Skeletal muscle satellite cell (primary cell): ENCODE measurements around the gene VSX1.
A peak's percentile ranks its signal among the peaks of the same experiment; 100 is the strongest.

Experiments used
- H3K27me3 ChIP-seq: 2 replicates; pipeline ENCODE4 v1.7.0; 2013; ENCODE audit warnings: low read length; ENCODE audit not compliant: control insufficient read depth, insufficient read depth
- H3K36me3 ChIP-seq: 2 replicates; pipeline ENCODE4 v1.7.0; 2013; ENCODE audit warnings: mild to moderate bottlenecking, control low read depth, low read length; ENCODE audit not compliant: insufficient read depth
- H3K4me1 ChIP-seq: 2 replicates; pipeline ENCODE4 v1.7.0; 2013; ENCODE audit warnings: low read length; ENCODE audit not compliant: control insufficient read depth, insufficient read depth
- H3K4me2 ChIP-seq: 2 replicates; pipeline ENCODE4 v1.7.0; 2013; ENCODE audit warnings: mild to moderate bottlenecking, low read length
- H3K4me3 ChIP-seq: 2 replicates; pipeline ENCODE4 v1.7.0; 2013; ENCODE audit warnings: low read length
- H3K9ac ChIP-seq: 2 replicates; pipeline ENCODE4 v1.7.0; 2013; ENCODE audit warnings: mild to moderate bottlenecking, low read depth, low read length, moderate library complexity
- H3K9me3 ChIP-seq: replicated peaks from 2 replicates; pipeline ENCODE4 v1.7.0; 2013; ENCODE audit warnings: mild to moderate bottlenecking, control low read depth, low read length

Gene VSX1

GRCh38 chr20:25040438-25040831 lies 41.5 kb downstream of the VSX1 start:
- Histone ChIP-seq H3K4me2 (peak overlapping the region; percentile 37), H3K9ac (no peak overlapping the region), H3K4me1 (peaks cover 10% of the 10 kb centered on the region), H3K27me3 (peaks cover 63% of the 10 kb centered on the region), H3K4me3 (no peak overlapping the region), H3K36me3 (no peaks in the 10 kb centered on the region), H3K9me3 (no peaks in the 10 kb centered on the region)

- peaks cover 10% of the 10 kb centered on the region for H3K4me1 ChIP-seq
- H3K9me3 ChIP-seq, result no peaks in the 10 kb centered on the region
- H3K27me3 ChIP-seq, result peaks cover 58% of the 10 kb centered on the region
- H3K4me3 ChIP-seq, result no peak overlapping the region
- no peaks in the 10 kb centered on the region for H3K36me3 ChIP-seq
- peak overlapping the region; percentile 37 for H3K4me2 ChIP-seq
- no peak overlapping the region for H3K9ac ChIP-seq
These were observed 42.1 kb downstream of the VSX1 start for GRCh38 chr20:25039697-25040437.

- Histone ChIP-seq H3K9ac (no peak overlapping the region), H3K4me1 (peaks cover 10% of the 10 kb centered on the region), H3K27me3 (peaks cover 54% of the 10 kb centered on the region), H3K36me3 (no peaks in the 10 kb centered on the region), H3K9me3 (no peaks in the 10 kb centered on the region), H3K4me3 (no peak overlapping the region), H3K4me2 (no peak overlapping the region)
These were observed 43.3 kb downstream of the VSX1 start for GRCh38 chr20:25038591-25039015.

- H3K4me3 ChIP-seq, result no peak overlapping the region
- no peaks in the 10 kb centered on the region for H3K36me3 ChIP-seq
- no peak overlapping the region for H3K4me2 ChIP-seq
- H3K9me3 ChIP-seq, result no peaks in the 10 kb centered on the region
- H3K27me3 ChIP-seq, result peaks cover 54% of the 10 kb centered on the region
- peaks cover 10% of the 10 kb centered on the region for H3K4me1 ChIP-seq
- no peak overlapping the region for H3K9ac ChIP-seq
These were observed 43.9 kb downstream of the VSX1 start for GRCh38 chr20:25038103-25038410.

GRCh38 chr20:25037288-25038102 lies 44.4 kb downstream of the VSX1 start:
- peaks cover 57% of the 10 kb centered on the region for H3K27me3 ChIP-seq
- no peak overlapping the region for H3K9ac ChIP-seq
- H3K9me3 ChIP-seq, result no peaks in the 10 kb centered on the region
- H3K4me3 ChIP-seq, result no peak overlapping the region
- H3K4me1 ChIP-seq, result peaks cover 10% of the 10 kb centered on the region
- no peak overlapping the region for H3K4me2 ChIP-seq
- no peaks in the 10 kb centered on the region for H3K36me3 ChIP-seq

- Histone ChIP-seq H3K4me2 (no peak overlapping the region), H3K27me3 (peaks cover 52% of the 10 kb centered on the region), H3K4me1 (peaks cover 10% of the 10 kb centered on the region), H3K4me3 (no peak overlapping the region), H3K36me3 (no peaks in the 10 kb centered on the region), H3K9me3 (no peaks in the 10 kb centered on the region), H3K9ac (no peak overlapping the region)
These were observed 45.5 kb downstream of the VSX1 start for GRCh38 chr20:25036331-25036936.

- no peaks in the 10 kb centered on the region for H3K9me3 ChIP-seq
- no peaks in the 10 kb centered on the region for H3K36me3 ChIP-seq
- H3K9ac ChIP-seq, result no peak overlapping the region
- no peak overlapping the region for H3K4me3 ChIP-seq
- peaks cover 50% of the 10 kb centered on the region for H3K27me3 ChIP-seq
- H3K4me1 ChIP-seq, result peaks cover 10% of the 10 kb centered on the region
- no peak overlapping the region for H3K4me2 ChIP-seq
These were observed 46.0 kb downstream of the VSX1 start for GRCh38 chr20:25035921-25036320.

- no peaks in the 10 kb centered on the region for H3K9me3 ChIP-seq
- H3K4me1 ChIP-seq, result no peaks in the 10 kb centered on the region
- H3K4me3 ChIP-seq, result no peak overlapping the region
- peaks cover 42% of the 10 kb centered on the region for H3K27me3 ChIP-seq
- no peak overlapping the region for H3K4me2 ChIP-seq
- no peak overlapping the region for H3K9ac ChIP-seq
- no peaks in the 10 kb centered on the region for H3K36me3 ChIP-seq
These were observed 48.0 kb downstream of the VSX1 start for GRCh38 chr20:25033924-25034300.

GRCh38 chr20:25033265-25033923 lies 48.5 kb downstream of the VSX1 start:
- Histone ChIP-seq H3K9me3 (no peaks in the 10 kb centered on the region), H3K4me1 (no peaks in the 10 kb centered on the region), H3K4me3 (no peak overlapping the region), H3K36me3 (no peaks in the 10 kb centered on the region), H3K27me3 (peaks cover 38% of the 10 kb centered on the region), H3K4me2 (no peak overlapping the region), H3K9ac (no peak overlapping the region)

GRCh38 chr20:25032478-25033264 lies 49.3 kb downstream of the VSX1 start:
- no peak overlapping the region for H3K4me2 ChIP-seq
- no peaks in the 10 kb centered on the region for H3K36me3 ChIP-seq
- no peaks in the 10 kb centered on the region for H3K4me1 ChIP-seq
- H3K4me3 ChIP-seq, result no peak overlapping the region
- H3K9me3 ChIP-seq, result no peaks in the 10 kb centered on the region
- H3K27me3 ChIP-seq, result peaks cover 38% of the 10 kb centered on the region
- no peak overlapping the region for H3K9ac ChIP-seq

- no peaks in the 10 kb centered on the region for H3K36me3 ChIP-seq
- no peak overlapping the region for H3K9ac ChIP-seq
- H3K4me1 ChIP-seq, result no peaks in the 10 kb centered on the region
- H3K4me2 ChIP-seq, result no peak overlapping the region
- peaks cover 37% of the 10 kb centered on the region for H3K27me3 ChIP-seq
- H3K9me3 ChIP-seq, result no peaks in the 10 kb centered on the region
- H3K4me3 ChIP-seq, result no peak overlapping the region
These were observed 49.9 kb downstream of the VSX1 start for GRCh38 chr20:25032065-25032477.
